Sigmoid colon (tissue), 7 donors: ENCODE data around the gene DMRT1. TPM values are rescaled to one million over a fixed set of nuclear protein-coding genes. Genes with fewer than 3 reads are reported as not detected.
"Not testable (repeated sequence)": the region's sequence is repeated elsewhere in the genome, so short reads cannot be mapped to it uniquely, and the experiment has no call there.

ENCODE experiments used
- DNase-seq: peaks from one replicate; pipeline ENCODE4 v3.0.0-alpha.2; 2019
- H3K27ac ChIP-seq, 4 donors: fragments of 200-600 bp; sonication (generic); one replicate each; pipeline ENCODE4 v1.5.1; 2016 to 2019; ENCODE audit warnings: mild to moderate bottlenecking in 1 of 4
- H3K27me3 ChIP-seq, 3 donors: fragments of 200-600 bp; sonication (generic); one replicate each; pipeline ENCODE4 v1.5.1; 2019; ENCODE audit warnings: mild to moderate bottlenecking in 1 of 3
- H3K36me3 ChIP-seq, 4 donors: fragments of 200-600 bp; sonication (generic); one replicate each; pipeline ENCODE4 v1.5.1; 2016 to 2019
- H3K4me1 ChIP-seq, 4 donors: fragments of 200-600 bp; sonication (generic); one replicate each; pipeline ENCODE4 v1.5.1; 2017 to 2019
- H3K4me3 ChIP-seq, 4 donors: fragments of 200-600 bp; sonication (generic); one replicate each; pipeline ENCODE4 v1.5.1; 2017 to 2019; ENCODE audit warnings: mild to moderate bottlenecking in 2 of 4, moderate library complexity in 1 of 4
- H3K9me3 ChIP-seq, 4 donors: fragments of 200-600 bp in 3 of 4; sonication (generic) in 3 of 4; one replicate each; pipeline versions ENCODE4 v1.5.1 to v1.6.1; 2013 to 2019
- CTCF ChIP-seq, 4 experiments: fragments of 450-650 bp in 3 of 4; fragments of 200-600 bp in 1 of 4; IDR thresholded peaks; one replicate each; pipeline ENCODE4 v1.5.1; 2016 to 2019; ENCODE audit warnings: antibody characterized with exemption in 4 of 4, mild to moderate bottlenecking in 3 of 4, moderate library complexity in 2 of 4
- EP300 ChIP-seq, 4 donors: sonication (generic); formaldehyde crosslinking; IDR thresholded peaks; one replicate each; pipeline ENCODE4 v1.6.1; 2017; ENCODE audit warnings: antibody characterized with exemption in 4 of 4
- POLR2A ChIP-seq, 2 donors: fragments of 450-650 bp; IDR thresholded peaks; one replicate each; pipeline ENCODE4 v1.6.1; 2016; ENCODE audit warnings: antibody characterized with exemption in 2 of 2, mild to moderate bottlenecking in 2 of 2, moderate library complexity in 2 of 2
- POLR2AphosphoS5 ChIP-seq, 4 donors: sonication (generic); formaldehyde crosslinking; IDR thresholded peaks; one replicate each; pipeline ENCODE4 v1.6.1; 2017; ENCODE audit warnings: antibody characterized with exemption in 4 of 4
- WGBS, 2 donors: extraction: QIAGEN DNeasy Blood & Tissue Kit; methylation state at CpG; one replicate each; pipeline ENCODE4 v1.1.7; 2013; 5-methylcytosine and 5-hydroxymethylcytosine counted together
- intact Hi-C: fragments of 100-400 bp; cut with DNase I; formaldehyde crosslinking; loops from one replicate; pipeline ENCODE4 v1.15.1; 2023
- polyA plus RNA-seq, 3 donors: library from polyadenylated mRNA; stranded (reverse); fragments of 200-250 nt; gene quantifications; one replicate each; pipeline ENCODE4 v1.2.3, GENCODE V29; 2013
- total RNA-seq, 4 donors: library from RNA; depleted of rRNA; stranded (reverse); fragments of >200 nt; gene quantifications; one replicate each; pipeline ENCODE4 v1.1.0, GENCODE V29; 2016
- donor health status: healthy with polysubstance abuse.
- donor health status: Bipolar disorder and iron deficiency.
- donor health status: healthy.

DMRT1 gene
- total and polyA plus RNA-seq, 7 donors: 0.60 TPM; not detected in 6

GRCh38 chr9:859251-859650 is 17.8 kb downstream of the DMRT1 start:
- Histone ChIP-seq H3K4me1 (no peaks in the 10 kb centered on the region), H3K9me3 (no peaks in the 10 kb centered on the region), H3K27me3 (peaks cover 0 to 16% (median 0%) of the 10 kb centered on the region in 3 donors), H3K36me3 (no peaks in the 10 kb centered on the region), H3K4me3 (no peak overlapping the region), H3K27ac (no peak overlapping the region)
- no peak for DNase-seq
- intact Hi-C loops: no loop called here
- 52 to 58% methylated on average over 6 of the region's 6 CpGs for WGBS, 2 donors
- TF ChIP-seq POLR2A (IDR thresholded peaks at IDR 0.05): no peak
- TF ChIP-seq CTCF (IDR thresholded peaks at IDR 0.05): no peak
- TF ChIP-seq EP300 (IDR thresholded peaks at IDR 0.05): no peak
- no peak for TF ChIP-seq POLR2AphosphoS5 (IDR thresholded peaks at IDR 0.05)

GRCh38 chr9:860706-861105 is 19.2 kb downstream of the DMRT1 start:
- no peak overlapping the region for H3K27ac ChIP-seq
- TF ChIP-seq POLR2A (IDR thresholded peaks at IDR 0.05) (no peak), CTCF (IDR thresholded peaks at IDR 0.05) (no peak), POLR2AphosphoS5 (IDR thresholded peaks at IDR 0.05) (no peak), EP300 (IDR thresholded peaks at IDR 0.05) (no peak)
- H3K9me3 ChIP-seq: no peaks in the 10 kb centered on the region
- H3K27me3 ChIP-seq: peaks cover 0 to 16% (median 0%) of the 10 kb centered on the region in 3 donors
- intact Hi-C loops: no loop called here
- no peak for DNase-seq
- no peaks in the 10 kb centered on the region for H3K36me3 ChIP-seq
- H3K4me1 ChIP-seq: no peaks in the 10 kb centered on the region
- WGBS, 2 donors: 70 to 82% methylated on average over 3 of the region's 4 CpGs
- no peak overlapping the region for H3K4me3 ChIP-seq

GRCh38 chr9:861525-861924 is 20.0 kb downstream of the DMRT1 start:
- H3K4me3 ChIP-seq, DNase-seq, H3K27ac ChIP-seq, H3K36me3 ChIP-seq, H3K9me3 ChIP-seq, intact Hi-C loops, H3K4me1 ChIP-seq: not testable (repeated sequence)
- WGBS, 2 donors: 92 to 96% methylated on average over 29 to 30 of the region's 30 CpGs
- H3K27me3 ChIP-seq: peaks cover 0 to 16% (median 0%) of the 10 kb centered on the region in 3 donors

GRCh38 chr9:875119-875962 is 33.8 kb downstream of the DMRT1 start:
- Histone ChIP-seq H3K4me1 (no peaks in the 10 kb centered on the region), H3K4me3 (no peak overlapping the region), H3K9me3 (no peaks in the 10 kb centered on the region), H3K36me3 (no peaks in the 10 kb centered on the region), H3K27ac (no peak overlapping the region), H3K27me3 (peaks cover 0 to 4% (median 0%) of the 10 kb centered on the region in 3 donors)
- DNase-seq: no peak
- WGBS, 2 donors: 53 to 71% methylated on average over 10 of the region's 10 CpGs
- no peak for TF ChIP-seq CTCF (IDR thresholded peaks at IDR 0.05)
- no peak for TF ChIP-seq EP300 (IDR thresholded peaks at IDR 0.05)
- no peak for TF ChIP-seq POLR2A (IDR thresholded peaks at IDR 0.05)
- TF ChIP-seq POLR2AphosphoS5 (IDR thresholded peaks at IDR 0.05): no peak
- intact Hi-C loops: no loop called here

GRCh38 chr9:876425-876824 is 34.9 kb downstream of the DMRT1 start:
- 84 to 90% methylated on average over 4 of the region's 4 CpGs for WGBS, 2 donors
- no peak overlapping the region for H3K4me3 ChIP-seq
- no peak for DNase-seq
- H3K9me3 ChIP-seq: no peaks in the 10 kb centered on the region
- no peaks in the 10 kb centered on the region for H3K36me3 ChIP-seq
- H3K27ac ChIP-seq: no peak overlapping the region
- peaks cover 0 to 4% (median 0%) of the 10 kb centered on the region in 3 donors for H3K27me3 ChIP-seq
- H3K4me1 ChIP-seq: no peaks in the 10 kb centered on the region
- no peak for TF ChIP-seq EP300 (IDR thresholded peaks at IDR 0.05)
- no peak for TF ChIP-seq POLR2AphosphoS5 (IDR thresholded peaks at IDR 0.05)
- no peak for TF ChIP-seq POLR2A (IDR thresholded peaks at IDR 0.05)
- TF ChIP-seq CTCF (IDR thresholded peaks at IDR 0.05): no peak
- intact Hi-C loops: no loop called here
